ENCODE measurements around the gene DGLUCY.
"Not testable (repeated sequence)": the region's sequence is repeated elsewhere in the genome, so short reads cannot be mapped to it uniquely, and the experiment has no call there.

The DGLUCY gene

DNA sequence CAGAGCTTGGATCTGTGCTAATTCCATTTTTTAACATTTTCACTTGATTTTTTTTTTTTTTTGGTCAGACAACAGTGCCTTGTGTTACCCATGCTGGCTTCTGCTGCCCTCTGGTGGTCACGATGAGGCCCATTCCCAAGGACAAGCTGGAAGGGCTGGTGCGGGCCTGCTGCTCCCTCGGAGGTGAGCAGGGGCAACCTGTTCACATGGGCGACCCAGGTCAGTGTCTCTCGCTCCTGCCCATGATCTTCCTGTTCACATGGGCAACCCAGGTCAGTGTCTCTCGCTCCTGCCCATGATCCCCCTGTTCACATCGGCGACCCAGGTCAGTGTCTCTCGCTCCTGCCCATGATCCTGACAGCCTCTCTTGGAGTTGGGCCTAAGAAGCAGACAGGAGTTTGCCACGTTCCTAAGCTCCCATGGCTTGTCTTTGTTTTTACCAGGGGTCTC is 59.4 kb downstream of the DGLUCY start:
- DNase-seq = peak; percentile 43

DNA sequence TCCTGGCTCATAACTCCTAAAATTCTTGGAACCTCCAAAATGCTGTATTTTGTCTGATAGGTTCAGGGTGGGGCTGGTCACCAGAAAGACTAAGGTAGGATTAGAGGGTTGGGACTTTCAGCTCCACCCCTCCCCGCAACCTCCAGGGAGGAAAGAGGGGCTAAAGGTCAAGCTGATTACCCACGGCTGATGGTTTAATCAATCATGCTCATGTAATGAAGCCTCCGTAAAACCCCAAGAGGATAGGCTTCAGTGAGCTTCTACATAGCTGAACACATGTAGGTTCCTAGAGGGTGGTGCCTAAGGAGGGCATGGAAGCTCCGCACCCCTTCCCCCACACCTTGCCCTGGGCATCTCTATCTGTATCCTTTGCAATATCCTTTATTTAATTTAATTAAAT is 60.0 kb downstream of the DGLUCY start:
- no peak for DNase-seq

DNA sequence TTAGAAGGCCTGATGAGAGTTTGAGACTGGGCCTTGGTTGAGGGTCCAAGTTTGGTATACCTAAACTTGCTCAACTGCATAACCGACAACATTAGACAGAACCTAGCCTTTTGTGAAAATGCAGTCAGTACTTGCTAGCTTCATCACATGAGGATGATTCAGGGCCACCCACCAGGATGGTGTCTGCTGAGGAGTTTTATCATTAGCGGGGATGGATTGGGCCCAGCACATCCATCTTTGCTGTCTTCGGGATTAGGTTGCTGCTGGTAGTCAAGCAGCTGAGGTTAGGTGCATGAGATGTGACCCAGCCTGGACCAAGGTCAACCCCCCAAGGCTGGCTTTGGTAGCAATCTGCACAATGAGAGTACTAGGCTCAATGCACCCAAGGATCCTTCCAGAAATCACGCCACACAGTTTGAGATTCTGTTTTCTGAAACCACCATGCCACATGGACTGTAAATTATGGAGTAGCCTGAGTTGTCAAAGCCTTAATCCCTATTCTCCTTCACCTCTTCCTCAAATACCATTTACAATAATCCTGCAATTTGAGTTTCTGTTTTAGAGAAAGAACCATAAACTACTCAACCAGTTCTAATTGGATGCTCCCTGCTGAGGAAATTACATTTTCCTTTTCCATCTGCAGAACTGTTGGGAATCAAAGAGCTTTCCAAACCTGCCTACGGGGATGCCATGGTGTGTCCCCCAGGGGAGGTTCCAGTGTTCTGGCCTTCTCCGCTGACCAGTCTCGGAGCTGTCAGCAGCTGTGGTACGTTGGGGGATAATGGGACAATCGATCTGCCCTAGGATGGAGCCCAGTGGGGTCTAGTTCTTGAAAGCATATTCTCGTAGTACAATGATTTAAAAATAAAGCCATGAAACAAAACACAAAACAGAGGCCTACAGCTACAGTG is 61.7 kb downstream of the DGLUCY start:
- no peak for DNase-seq

DNA sequence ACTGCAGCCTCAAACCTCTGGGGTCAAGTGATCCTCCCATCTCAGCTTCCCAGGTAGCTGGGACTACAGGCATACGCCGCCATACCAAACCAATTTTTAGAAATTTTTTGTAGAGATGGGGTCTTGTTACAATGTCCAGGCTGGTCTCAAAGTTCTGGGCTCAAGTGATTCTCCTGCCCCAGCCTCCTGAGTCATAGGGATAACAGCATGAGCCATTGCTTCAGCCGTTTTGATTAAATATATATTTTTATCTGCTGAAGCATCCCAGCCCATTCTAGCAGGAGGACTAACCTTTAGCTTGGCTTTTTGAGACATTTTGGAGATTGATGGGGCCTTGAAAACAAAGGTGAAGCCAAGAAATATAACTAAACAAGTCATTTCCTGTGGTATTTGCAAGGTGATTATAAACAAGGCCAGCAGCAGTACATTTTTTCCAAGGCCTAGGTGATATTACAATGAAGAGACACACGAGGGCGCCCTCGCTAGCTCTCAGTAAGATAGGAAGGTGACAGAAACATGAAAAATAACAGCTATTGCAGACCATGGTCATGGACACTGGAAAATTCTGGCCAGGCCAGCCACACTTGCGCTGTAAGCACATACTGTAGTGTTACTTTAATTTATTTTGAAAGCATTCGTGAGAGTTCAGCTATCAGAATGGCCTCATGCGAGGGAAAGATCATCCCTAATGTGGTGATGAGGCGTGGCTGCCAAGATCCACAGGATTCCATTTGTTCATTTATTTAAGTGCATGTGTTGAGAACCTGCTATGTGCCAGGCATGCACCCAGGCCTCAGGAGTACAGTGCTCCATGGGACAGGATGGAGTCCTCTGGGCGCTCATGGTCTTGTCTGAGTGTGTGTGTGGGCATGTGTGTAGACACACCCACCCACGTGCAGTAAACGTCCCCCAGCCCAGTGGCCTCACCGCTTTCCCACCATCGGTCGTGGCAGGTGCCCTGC is 63.5 kb downstream of the DGLUCY start:
- DNase-seq = peak; percentile 36

DNA sequence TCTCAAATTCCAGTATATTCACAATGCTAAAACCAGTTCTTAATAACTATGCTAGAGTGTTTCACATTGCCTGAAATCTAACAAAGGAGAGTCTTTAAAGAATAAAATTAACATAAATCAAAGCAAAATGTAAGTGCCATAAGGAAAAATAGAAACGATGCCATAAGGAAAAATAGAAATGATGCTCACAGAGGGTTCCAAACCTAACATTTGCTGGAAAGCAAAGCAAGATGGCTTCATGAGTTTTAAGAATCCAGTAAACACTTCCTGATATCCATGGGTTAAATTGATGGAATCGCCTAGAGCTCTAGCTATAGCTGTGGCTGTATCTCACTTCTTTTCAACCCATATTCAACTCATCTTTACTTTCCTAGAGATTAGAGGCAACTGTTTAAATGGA is 66.7 kb downstream of the DGLUCY start:
- DNase-seq = no peak

DNA sequence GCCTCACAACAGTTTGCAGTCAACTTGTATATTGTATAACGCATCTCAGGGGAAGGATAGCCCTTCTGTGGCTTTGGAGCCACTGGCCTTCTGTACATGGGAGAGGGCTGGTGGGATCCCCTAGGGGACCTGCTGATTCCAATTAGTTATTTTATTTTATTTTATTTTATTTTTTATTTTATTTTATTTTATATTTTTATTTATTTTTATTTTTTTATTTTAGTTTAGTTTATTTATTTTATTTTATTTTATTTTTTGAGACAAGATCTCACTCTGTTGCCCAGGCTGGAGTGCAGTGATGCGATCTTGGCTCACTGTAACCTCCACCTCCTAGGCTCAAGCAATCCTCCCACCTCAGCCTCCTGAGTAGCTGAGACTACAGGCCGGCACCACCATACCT is 68.9 kb downstream of the DGLUCY start:
- DNase-seq = not testable (repeated sequence)

DNA sequence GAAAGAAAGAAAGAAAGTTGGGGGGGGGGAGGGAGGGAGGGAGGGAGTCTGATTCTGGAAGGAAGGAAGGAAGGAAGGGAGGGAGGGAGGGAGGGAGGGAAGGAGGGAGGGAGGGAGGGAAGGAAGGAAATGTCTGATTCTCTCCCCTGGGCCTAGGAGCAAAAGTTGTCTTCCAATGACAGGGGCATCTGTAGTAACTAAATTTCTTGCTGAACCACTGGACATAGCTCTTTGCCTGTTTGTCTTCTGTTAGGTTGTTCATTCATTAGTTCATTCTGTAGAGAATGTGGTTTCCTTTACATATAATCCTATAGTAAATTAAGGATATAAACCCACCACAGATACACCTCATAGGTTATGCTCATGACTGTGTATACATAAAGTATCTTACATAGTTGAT is 70.7 kb downstream of the DGLUCY start:
- DNase-seq = no peak

DNA sequence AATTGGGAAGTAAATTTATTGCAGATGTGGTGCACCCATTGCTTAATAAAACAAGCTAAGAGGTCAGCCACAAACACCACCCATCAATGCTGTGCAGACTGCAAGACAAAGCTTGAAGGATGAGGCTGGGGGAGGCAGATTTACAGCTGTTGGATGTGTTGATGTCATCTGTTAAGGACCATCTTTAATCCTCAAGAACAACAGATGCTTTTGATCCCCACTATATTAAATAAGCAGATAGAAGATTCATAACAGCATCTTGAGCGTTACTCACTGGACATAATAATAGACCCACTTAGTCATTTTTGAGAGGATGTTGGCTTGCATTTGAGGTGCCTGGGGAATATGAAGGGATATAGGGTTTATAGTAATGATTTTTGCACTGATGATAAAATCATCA is 71.8 kb downstream of the DGLUCY start:
- no peak for DNase-seq

DNA sequence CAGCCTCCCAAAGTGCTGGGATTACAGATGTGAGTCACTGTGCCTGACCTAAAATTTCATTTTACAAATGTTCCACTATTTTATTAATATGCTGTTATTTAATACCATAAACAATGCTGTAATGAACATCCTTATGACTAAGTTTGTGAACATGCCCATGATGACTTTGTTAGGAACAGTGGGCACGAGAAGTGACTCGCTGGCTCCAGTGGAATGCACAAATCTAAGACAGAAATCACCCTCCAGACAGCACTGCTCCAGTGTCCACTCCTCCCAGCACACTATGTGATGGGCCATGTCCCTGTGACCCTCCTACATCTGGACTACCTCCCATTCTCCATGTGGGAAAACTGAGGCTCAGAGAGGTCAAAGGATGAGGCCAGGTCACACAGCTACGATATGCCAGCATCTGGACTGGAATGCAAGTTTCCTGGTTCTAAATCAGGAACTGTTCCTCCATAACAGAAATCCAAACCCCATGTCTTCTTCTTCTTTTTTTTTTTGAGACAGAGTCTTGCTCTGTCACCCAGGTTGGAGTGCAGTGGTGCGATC is 72.7 kb downstream of the DGLUCY start:
- no peak for DNase-seq

DNA sequence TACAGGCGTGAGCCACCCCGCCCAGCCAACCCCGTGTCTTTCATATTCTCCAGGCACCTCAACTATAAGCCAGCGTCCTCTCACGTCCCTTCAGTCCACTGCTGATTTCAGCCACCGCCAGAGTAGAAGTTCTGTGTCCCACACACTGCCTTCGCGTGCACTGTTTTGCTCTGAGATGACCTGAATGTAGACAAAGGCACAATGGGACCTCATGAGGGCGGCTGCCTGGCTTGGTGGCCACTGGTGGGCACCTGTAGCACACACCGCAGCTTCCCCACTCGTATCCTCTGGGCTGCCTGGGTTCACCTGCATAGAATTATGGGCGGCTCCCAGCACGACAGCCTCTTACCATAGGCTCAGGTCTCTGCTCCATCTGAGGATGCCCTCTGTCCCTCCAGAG is 73.4 kb downstream of the DGLUCY start:
- DNase-seq = no peak

DNA sequence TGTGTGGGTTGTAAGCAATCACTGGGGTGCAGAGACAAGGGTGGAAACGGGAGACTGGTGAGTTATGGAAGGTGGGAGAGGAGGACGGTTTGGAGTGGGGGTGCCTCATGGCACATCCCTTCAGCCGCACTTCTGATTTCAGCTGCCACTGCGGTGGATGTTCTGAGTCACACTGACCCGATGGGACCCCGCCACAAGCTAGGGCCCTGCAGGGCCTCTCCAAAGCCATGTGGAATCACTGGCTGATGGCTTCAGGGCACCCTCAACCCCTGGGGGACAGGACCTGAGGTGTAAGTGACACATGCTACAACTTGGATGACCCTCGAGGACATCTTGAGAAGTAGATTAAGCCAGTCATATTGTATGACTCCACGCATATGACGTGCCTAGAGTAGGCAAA is 77.0 kb downstream of the DGLUCY start:
- no peak for DNase-seq

DNA sequence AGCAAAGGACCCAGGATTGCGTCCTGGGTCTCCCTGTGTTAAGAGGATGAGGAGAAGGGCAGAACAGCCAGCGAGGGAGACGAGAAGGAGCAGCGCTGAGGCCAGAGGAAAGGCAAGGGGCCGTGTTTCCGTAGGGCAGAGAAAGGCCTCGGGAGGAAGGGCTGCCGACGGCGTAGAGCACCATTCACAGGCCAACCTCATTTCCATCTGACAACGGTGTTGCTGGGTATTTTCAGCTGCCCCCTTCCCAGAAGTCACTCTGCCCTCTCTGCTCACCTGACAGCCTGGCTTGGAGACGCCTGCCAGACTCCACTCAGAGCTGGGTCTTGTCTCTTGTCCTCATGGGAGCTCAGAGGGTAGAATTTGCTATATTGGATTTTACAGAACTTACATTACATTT is 79.2 kb downstream of the DGLUCY start:
- DNase-seq = no peak

DNA sequence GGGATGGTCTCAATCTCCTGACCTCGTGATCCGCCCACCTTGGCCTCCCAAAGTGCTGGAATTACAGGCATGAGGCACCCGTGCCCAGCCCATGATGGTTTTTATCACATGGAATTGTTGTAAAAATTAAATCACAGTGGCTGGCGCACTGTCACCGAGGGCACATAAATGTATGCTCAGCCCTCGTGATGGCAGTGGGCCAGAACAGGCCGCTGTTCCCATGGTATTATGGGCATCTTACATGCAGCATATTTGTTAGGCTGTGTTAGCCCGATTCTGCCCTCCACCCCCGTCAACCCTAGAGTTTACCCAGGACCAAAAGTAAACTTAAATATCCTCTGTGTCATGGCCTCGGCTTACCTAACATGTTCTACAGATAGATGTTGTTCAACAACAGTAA is 82.0 kb downstream of the DGLUCY start:
- DNase-seq = no peak

DNA sequence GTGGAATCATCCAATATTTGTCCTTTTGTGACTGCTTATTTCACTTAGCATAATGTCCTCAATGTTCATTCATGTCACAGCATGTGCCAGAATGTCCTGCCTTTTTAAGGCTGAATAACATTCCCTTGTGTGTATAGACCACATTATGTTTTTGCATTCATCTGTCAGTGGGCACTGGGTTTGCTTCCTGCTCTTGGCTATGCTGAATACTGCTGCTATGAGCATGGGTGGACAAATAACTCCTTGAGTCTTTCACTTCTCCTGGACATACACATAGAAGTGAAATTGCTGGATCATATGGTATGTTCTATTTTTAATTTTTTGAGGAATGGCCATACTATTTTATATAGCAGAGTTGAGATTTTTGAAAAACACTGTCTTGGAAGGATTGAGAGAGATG is 83.8 kb downstream of the DGLUCY start:
- DNase-seq = no peak

DNA sequence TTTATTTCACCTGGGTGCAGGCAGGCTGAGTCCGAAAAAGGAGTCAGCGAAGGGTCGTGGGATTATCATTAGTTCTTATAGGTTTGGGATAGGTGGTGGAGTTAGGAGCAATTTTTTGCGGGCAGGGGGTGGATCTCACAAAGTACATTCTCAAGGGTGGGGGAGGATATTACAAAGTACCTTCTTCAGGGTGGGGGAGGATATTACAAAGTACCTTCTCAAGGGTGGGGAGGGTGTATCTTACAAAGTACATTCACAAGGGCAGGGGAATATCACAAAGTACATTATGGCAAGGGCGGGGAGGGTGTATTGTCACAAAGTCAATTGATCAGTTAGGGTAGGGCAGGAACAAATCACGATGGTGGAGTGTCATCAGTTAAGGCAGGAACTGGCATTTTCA is 86.9 kb downstream of the DGLUCY start:
- not testable (repeated sequence) for DNase-seq

DNA sequence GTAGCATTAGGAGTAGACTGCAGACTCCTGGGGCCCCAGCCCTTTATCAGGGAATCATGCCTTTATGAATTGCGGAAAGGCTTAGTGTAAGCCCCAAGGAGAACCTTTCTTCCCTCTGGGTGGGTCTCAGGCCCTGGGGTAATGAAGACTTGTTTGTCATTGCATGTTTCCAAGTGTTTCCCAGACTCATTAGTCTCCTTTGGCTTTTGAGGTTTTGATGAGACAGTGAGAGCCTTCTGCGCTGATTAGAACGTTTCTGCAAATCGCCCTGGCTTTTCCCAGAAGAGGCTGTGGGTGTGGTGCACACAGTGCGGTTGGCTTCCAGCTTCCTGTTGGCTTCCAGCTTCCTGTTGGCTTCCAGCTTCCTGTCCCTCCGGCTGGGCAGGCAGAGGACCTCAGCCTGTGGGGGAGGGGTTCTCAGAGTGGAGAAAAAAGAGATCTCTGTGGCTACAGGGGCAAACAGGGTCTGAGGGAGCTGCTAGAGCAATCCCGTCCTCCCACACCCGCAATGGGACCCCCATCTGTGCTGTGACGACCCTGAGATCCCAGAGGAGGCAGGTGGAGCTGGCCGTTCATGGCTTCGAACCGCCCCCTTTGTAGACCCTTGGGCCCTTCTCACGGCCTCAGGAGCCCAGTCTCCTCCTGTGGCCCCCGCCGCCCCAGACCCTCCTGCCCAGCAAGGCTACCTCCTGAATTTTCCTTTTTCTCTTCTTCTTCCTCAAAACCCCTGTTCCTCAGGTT is 88.5 kb downstream of the DGLUCY start:
- DNase-seq = no peak

DNA sequence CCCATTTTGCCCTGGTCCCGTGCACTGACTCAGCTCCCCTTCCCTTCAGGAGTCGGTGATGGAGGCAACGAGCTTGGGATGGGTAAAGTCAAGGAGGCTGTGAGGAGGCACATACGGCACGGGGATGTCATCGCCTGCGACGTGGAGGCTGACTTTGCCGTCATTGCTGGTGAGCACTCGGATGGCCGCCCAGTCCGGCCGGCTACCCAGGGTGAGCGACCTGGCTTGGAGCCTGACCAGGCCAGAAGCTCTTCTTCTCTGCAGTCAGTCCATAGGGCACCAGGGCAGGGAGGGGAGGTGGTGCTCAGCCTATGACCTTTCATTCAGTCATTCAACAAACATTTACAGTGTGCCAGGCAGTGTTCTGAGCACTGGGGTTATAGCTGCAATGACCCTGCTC is 90.8 kb downstream of the DGLUCY start:
- no peak for DNase-seq

DNA sequence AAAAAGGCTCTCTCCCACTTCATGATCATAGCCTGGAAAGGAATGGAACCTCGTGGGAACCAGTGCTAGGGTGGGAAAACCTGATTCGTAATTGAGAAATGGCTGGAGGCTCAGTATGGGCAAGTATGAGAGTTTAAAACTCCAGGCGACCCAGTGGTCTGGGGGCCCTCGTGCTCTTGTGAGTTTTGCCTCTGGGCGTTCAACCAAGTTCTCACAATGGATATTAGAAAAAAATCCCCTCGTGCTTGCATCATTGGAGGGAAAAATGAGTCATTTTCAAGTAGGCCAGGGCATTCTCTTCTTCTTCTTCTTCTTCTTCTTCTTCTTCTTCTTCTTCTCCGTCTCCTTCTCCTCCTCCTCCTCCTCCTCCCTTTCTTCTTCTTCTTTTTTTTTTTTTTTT is 91.6 kb downstream of the DGLUCY start:
- no peak for DNase-seq

DNA sequence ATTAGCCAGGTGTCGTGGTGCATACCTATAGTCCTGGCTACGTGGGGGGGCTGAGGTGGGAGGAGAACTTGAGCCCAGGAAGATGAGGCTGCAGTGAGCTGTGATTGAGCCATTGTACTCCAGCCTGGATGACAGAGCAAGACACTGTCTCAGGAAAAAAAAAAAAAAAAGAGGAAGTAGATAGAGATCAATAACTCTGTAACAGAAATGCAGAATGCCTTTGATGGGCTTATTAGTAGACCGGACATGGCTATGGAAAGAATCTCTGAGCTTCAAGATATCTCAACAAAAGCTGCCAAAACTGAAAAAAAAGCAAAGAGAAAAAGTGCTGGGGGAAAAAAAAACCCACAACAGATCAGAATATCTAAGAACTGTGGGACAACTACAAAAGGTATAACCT is 93.1 kb downstream of the DGLUCY start:
- DNase-seq = no peak

DNA sequence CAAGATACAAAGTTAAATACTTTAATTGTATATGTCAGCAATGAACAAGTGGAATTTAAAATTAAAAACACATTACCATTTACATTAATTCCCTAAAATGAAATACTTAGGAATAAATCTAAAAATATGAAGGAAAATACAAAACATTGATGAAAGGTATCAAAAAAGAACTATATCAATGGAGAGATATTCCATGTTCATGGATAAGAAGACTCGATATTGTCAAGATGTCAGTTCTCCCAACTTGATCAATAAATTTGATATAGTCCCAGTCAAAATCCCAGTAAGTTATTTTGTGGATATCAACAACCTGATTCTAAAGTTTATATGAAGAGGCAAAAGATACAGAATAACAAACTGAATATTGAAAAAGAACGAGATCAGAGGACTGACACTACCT is 97.1 kb downstream of the DGLUCY start:
- DNase-seq = no peak

DNA sequence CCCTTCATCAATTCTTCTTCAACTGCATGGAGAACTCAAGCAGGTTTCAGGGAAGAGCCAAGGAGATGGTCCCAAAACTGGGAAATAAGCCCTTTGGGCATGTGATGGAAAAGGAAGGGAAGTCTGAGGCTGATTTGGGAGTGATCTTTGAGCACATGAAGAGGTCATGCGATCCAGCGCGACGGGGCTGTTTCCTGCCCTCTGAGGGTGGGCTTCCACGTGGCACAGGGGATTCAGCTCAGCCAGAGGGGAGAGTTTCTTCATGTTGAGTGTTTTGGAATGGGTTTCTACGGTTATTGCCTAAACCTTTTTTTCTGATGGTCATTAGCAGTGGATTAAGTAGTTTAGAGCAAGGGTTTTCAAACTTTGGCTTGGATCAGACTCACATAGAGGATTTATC is 100.4 kb downstream of the DGLUCY start:
- DNase-seq = no peak

DNA sequence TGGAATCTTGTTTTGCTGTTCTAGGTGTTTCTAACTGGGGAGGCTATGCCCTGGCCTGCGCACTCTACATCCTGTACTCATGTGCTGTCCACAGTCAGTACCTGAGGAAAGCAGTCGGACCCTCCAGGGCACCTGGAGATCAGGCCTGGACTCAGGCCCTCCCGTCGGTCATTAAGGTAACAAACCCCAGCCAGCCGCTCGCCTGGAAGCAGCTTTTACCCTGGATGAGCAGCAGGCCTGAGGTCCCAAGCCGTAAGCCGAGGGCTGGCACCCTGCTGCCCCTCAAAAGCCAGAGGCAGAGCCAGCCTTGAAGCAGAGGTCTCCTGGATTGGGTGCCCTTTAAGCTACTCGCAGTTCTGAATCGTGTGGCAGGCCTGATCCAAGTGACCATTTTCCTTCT is 101.5 kb downstream of the DGLUCY start:
- no peak for DNase-seq

DNA sequence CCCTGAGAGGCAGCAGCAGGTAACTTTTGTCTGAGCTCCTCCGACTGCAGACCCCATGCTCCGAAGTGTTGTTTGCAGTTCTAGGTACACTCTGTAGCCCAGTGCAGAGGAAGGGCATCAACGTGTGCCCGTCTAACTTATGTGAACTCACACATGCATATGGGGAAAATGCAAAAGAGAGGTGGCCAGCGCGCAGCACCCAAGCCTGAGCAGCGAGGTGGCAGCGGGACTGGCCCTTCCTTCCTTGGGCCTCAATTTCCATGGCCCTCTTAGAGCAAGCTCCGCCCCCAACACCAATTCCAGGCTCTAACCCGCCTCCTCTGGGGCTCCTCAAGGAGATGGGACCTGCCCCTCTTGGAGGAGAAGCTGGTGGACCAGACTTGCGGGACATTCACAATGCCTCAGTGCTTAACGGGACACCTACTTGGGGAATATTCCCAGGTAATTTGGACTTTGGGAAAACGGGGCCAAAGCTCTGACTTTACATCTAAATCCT is 102.9 kb downstream of the DGLUCY start:
- no peak for DNase-seq
